Liver (tissue), 9 donors: ENCODE data around the gene SUGCT. TPM values are rescaled to one million over a fixed set of nuclear protein-coding genes. Genes with fewer than 3 reads are reported as not detected.

Experiments used
- DNase-seq: peaks from one replicate; pipeline ENCODE4 v3.0.0-alpha.2; 2017; ENCODE audit warnings: low spot score
- H3K27ac ChIP-seq, 2 donors: one replicate each; pipeline ENCODE4 v1.7.0; 2013; ENCODE audit warnings: inconsistent platforms in 2 of 2, low read length in 2 of 2, control low read depth in 1 of 2, low read depth in 1 of 2, mild to moderate bottlenecking in 1 of 2
- H3K27me3 ChIP-seq, 4 donors: one replicate each; pipeline versions ENCODE4 v1.6.1 to v1.7.0; 2013; ENCODE audit warnings: low read length in 3 of 4, inconsistent platforms in 1 of 4, mild to moderate bottlenecking in 1 of 4, moderate library complexity in 1 of 4; ENCODE audit not compliant: control insufficient read depth in 4 of 4, insufficient read depth in 4 of 4
- H3K36me3 ChIP-seq, 4 donors: one replicate each; pipeline versions ENCODE4 v1.6.1 to v1.7.0; 2013; ENCODE audit warnings: low read length in 3 of 4, mild to moderate bottlenecking in 3 of 4, low read depth in 1 of 4, moderate library complexity in 1 of 4; ENCODE audit not compliant: control insufficient read depth in 4 of 4, insufficient read depth in 3 of 4
- H3K4me1 ChIP-seq, 4 donors: one replicate each; pipeline versions ENCODE4 v1.6.1 to v1.7.0; 2013; ENCODE audit warnings: low read length in 3 of 4, mild to moderate bottlenecking in 3 of 4, moderate library complexity in 1 of 4; ENCODE audit not compliant: control insufficient read depth in 4 of 4, insufficient read depth in 4 of 4
- H3K4me3 ChIP-seq, 3 donors: one replicate each; pipeline versions ENCODE4 v1.6.1 to v1.7.0; 2013; ENCODE audit warnings: low read length in 3 of 3, control low read depth in 1 of 3, low read depth in 1 of 3, mild to moderate bottlenecking in 1 of 3
- H3K9ac ChIP-seq, 2 donors: one replicate each; pipeline ENCODE4 v1.7.0; 2013; ENCODE audit warnings: low read length in 2 of 2, mild to moderate bottlenecking in 2 of 2, moderate library complexity in 2 of 2, control low read depth in 1 of 2, low read depth in 1 of 2
- H3K9me3 ChIP-seq, 4 donors: one replicate each; pipeline versions ENCODE4 v1.6.1 to v1.7.0; 2013; ENCODE audit warnings: low read length in 3 of 4; ENCODE audit not compliant: control insufficient read depth in 4 of 4
- ATF3 ChIP-seq: IDR thresholded peaks from 2 replicates; pipeline ENCODE4 v1.6.1; 2016; ENCODE audit warnings: antibody characterized with exemption
- CTCF ChIP-seq: fragments of 150-350 bp; IDR thresholded peaks from 2 replicates; pipeline ENCODE4 v1.5.1; 2017; ENCODE audit warnings: improper control_type of control experiment, low read depth, low read length; ENCODE audit not compliant: missing input control
- EGR1 ChIP-seq, 2 donors: IDR thresholded peaks; 2 replicates each; pipeline ENCODE4 v1.6.1; 2016 to 2018; ENCODE audit warnings: antibody characterized with exemption in 2 of 2, low read depth in 2 of 2
- FOXA1 ChIP-seq: IDR thresholded peaks from 2 replicates; pipeline ENCODE4 v1.6.1; 2016; ENCODE audit warnings: antibody characterized with exemption
- FOXA2 ChIP-seq: IDR thresholded peaks from 2 replicates; pipeline ENCODE4 v1.6.1; 2016; ENCODE audit warnings: antibody characterized with exemption
- GABPA ChIP-seq, 2 donors: IDR thresholded peaks in 1 of 2; conservative IDR thresholded peaks in 1 of 2; 2 replicates each; pipeline ENCODE4 v1.6.1; 2016; ENCODE audit warnings: antibody characterized with exemption in 2 of 2, mild to moderate bottlenecking in 1 of 2, moderate library complexity in 1 of 2
- HNF4G ChIP-seq: IDR thresholded peaks from 2 replicates; pipeline ENCODE4 v1.6.1; 2016; ENCODE audit warnings: antibody characterized with exemption
- JUND ChIP-seq, 2 donors: IDR thresholded peaks; 2 replicates each; pipeline ENCODE4 v1.6.1; 2016; ENCODE audit warnings: antibody characterized with exemption in 2 of 2
- MAX ChIP-seq: IDR thresholded peaks from 2 replicates; pipeline ENCODE4 v1.6.1; 2016; ENCODE audit warnings: antibody characterized with exemption
- NR2F2 ChIP-seq: IDR thresholded peaks from 2 replicates; pipeline ENCODE4 v1.6.1; 2016; ENCODE audit warnings: antibody characterized with exemption
- RAD21 ChIP-seq, 2 donors: IDR thresholded peaks; 2 replicates each; pipeline ENCODE4 v1.6.1; 2016; ENCODE audit warnings: antibody characterized with exemption in 2 of 2, mild to moderate bottlenecking in 2 of 2
- REST ChIP-seq: IDR thresholded peaks from 2 replicates; pipeline ENCODE4 v1.6.1; 2016; ENCODE audit warnings: antibody characterized with exemption, mild to moderate bottlenecking
- SP1 ChIP-seq: IDR thresholded peaks from 2 replicates; pipeline ENCODE4 v1.6.1; 2018; ENCODE audit warnings: antibody characterized with exemption, mild to moderate bottlenecking
- TAF1 ChIP-seq: conservative IDR thresholded peaks from 2 replicates; pipeline ENCODE4 v1.6.1; 2016; ENCODE audit warnings: antibody characterized with exemption, mild to moderate bottlenecking
- ZBTB33 ChIP-seq: IDR thresholded peaks from 2 replicates; pipeline ENCODE4 v1.6.1; 2016; ENCODE audit warnings: antibody characterized with exemption
- WGBS: extraction: QIAGEN DNeasy Blood & Tissue Kit; methylation state at CpG from one replicate; pipeline ENCODE4 v1.1.7; 2013; 5-methylcytosine and 5-hydroxymethylcytosine counted together
- polyA plus RNA-seq, 2 donors: library from polyadenylated mRNA; stranded (reverse) in 1 of 2; unstranded in 1 of 2; fragments of 200-250 nt in 1 of 2; fragments of >200 nt in 1 of 2; fragmentation: Nextera tagmentation in 1 of 2; extraction: Ambion mirVana in 1 of 2; gene quantifications; one replicate each; pipeline versions ENCODE4 v1.2.1 to v1.2.3, GENCODE V29; 2013 to 2015
- total RNA-seq, 2 donors: library from RNA; depleted of rRNA; stranded (reverse); fragments of >200 nt; gene quantifications; one replicate each; pipeline ENCODE4 v1.2.3, GENCODE V29; 2014
- donor health status: healthy.
- donor health status: healthy.
- donor health status: healthy.
- donor health status: healthy.
- donor health status: healthy.

SUGCT gene
- total and polyA plus RNA-seq, 4 donors, result 6.2 to 11.9 (median 9.9) TPM

- H3K27ac ChIP-seq, result no peak overlapping the region
- H3K4me3 ChIP-seq, result no peak overlapping the region
- peaks cover 0 to 2% (median 0%) of the 10 kb centered on the region in 4 donors for H3K9me3 ChIP-seq
- no peak for DNase-seq
- no peak for TF ChIP-seq FOXA2
- TF ChIP-seq HNF4G, result no peak
- TF ChIP-seq MAX, result no peak
- no peak for TF ChIP-seq JUND (IDR thresholded peaks at IDR 0.05)
- TF ChIP-seq RAD21 (IDR thresholded peaks at IDR 0.05), result no peak
- TF ChIP-seq EGR1 (IDR thresholded peaks at IDR 0.05; ENCODE audit: low read depth in 2 of 2), result no peak
- no peak for TF ChIP-seq NR2F2
- TF ChIP-seq ATF3, result no peak
- TF ChIP-seq GABPA (IDR thresholded peaks at IDR 0.05 in 1 of 2, conservative IDR thresholded peaks at IDR 0.05 in 1 of 2), result no peak
- no peak overlapping the region for H3K9ac ChIP-seq
- H3K4me1 ChIP-seq, result no peaks in the 10 kb centered on the region
- no peaks in the 10 kb centered on the region for H3K36me3 ChIP-seq
- H3K27me3 ChIP-seq, result no peaks in the 10 kb centered on the region
These were observed 355.8 kb downstream of the SUGCT start for GRCh38 chr7:40490603-40490924.

GRCh38 chr7:40492946-40493345 lies 358.1 kb downstream of the SUGCT start:
- 91% methylated on average over 4 of the region's 4 CpGs for WGBS

More at GRCh38 chr7:40492946-40493345, 358.1 kb downstream of the SUGCT start:
- Histone ChIP-seq H3K4me3 (no peak overlapping the region), H3K36me3 (no peaks in the 10 kb centered on the region), H3K4me1 (no peaks in the 10 kb centered on the region), H3K27ac (no peak overlapping the region), H3K9ac (no peak overlapping the region), H3K9me3 (peaks cover 0 to 2% (median 0%) of the 10 kb centered on the region in 4 donors), H3K27me3 (no peaks in the 10 kb centered on the region)
- DNase-seq, result no peak
- no peak for TF ChIP-seq CTCF
- no peak for TF ChIP-seq SP1
- TF ChIP-seq FOXA2, result no peak
- TF ChIP-seq JUND (IDR thresholded peaks at IDR 0.05), result no peak
- TF ChIP-seq TAF1, result no peak
- no peak for TF ChIP-seq REST
- no peak for TF ChIP-seq FOXA1
- TF ChIP-seq ZBTB33, result no peak
- no peak for TF ChIP-seq HNF4G
- TF ChIP-seq MAX, result no peak
- TF ChIP-seq GABPA (IDR thresholded peaks at IDR 0.05 in 1 of 2, conservative IDR thresholded peaks at IDR 0.05 in 1 of 2), result no peak
